ENCODE results near the gene CLEC4M.

DNA sequence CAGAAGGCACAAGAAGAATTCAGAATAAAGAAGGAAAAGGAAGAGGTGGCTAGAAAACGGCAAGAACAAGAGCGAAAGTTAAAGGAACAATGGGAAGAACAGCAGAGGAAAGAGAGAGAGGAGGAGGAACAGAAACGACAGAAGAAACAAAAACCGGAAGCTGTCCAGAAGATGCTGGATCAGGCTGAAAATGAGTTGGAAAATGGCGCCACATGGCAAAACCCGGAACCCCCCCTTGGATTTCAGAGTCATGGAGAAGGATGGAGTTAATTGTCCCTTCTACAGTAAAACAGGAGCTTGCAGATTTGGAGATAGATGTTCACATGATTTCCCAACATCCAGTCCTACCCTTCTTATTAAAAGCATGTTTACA is 22.4 kb upstream of the CLEC4M start:
- TF ChIP-seq CTCF (IDR thresholded peaks at IDR 0.05 in 4 of 5, conservative IDR thresholded peaks at IDR 0.05 in 1 of 5) (no peak), POLR2A (IDR thresholded peaks at IDR 0.05) (no peak)

Measured in gastrocnemius medialis (tissue), 4 donors.